Stimulated activated CD4-positive, alpha-beta T cell treated with anti-CD3 and anti-CD28 coated beads, TNF-alpha, amount 100 ng/mL, for 24 hours (primary cell): Measurements from ENCODE around the gene KRTAP10-3.
"Not testable (repeated sequence)": the region's sequence is repeated elsewhere in the genome, so short reads cannot be mapped to it uniquely, and the experiment has no call there.

ENCODE experiments used
- DNase-seq, 3 experiments: peaks; one replicate each; pipeline ENCODE4 v3.0.0-alpha.2; 2020; ENCODE audit warnings: low read depth in 3 of 3

KRTAP10-3 gene

GRCh38 chr21:44558695-44559094, at the start of gene KRTAP10-3:
Gene KRTAP10-3 (minus strand): TSS chr21:44558795. CDS start chr21:44558715, 80 bp downstream.
- no peak for DNase-seq

DNA sequence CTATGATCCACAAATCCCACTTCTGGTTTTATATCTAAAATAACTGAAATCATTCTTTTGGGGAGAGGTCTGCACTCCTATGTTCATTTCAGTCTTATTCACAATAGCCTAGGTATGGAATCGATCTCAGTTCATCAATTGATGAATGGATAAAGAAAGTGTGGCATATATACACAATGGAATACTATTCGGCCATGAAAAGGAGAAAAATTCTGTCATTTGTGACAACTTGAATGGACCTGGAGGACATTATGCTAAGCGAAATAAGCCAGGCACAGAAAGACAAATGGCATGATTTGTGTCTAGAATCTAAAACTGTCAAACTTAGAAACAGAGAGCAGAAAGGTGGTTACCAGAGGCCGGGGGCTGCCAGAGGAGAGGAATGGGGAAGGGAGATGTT, 47.9 kb upstream of the KRTAP10-3 start:
- no peak for DNase-seq

GRCh38 chr21:44603911-44604310, 45.3 kb upstream of the KRTAP10-3 start:
- no peak for DNase-seq

DNA sequence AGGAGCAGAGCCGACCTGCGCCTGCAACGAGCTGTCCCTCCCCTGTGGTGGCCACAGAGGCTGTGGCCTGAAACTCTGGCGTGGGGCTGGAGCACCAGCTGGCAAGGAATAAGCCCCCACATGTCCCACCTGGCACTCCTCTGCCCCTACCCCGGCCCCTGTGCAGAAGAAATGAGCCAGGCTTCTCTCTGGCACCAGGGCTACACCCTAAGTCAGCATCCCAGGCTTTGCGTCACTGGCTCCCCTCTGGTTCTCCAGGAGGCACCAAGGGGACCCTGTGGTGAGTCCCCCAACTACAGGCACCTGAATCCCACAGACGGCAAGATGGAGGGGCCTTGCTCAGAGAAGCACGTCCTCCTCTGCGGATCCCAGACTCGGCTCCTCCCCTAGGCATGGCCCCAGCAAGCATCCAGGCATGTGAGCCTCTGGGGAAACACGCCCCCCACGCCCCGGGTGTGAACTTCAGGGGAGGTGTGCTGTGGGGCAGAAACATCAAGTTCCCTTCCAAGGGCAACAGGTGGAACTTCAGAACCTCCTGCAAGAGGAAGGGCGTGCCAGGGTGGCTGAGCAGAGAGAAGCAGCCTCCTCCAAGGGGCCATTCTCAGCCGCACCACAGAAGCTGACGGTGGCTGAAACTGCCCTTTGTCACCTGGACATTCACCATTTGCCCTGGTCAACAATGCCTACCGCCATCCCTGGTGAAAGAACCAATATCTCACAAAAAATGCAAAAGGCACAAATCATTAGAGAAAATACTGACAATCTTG, 44.7 kb upstream of the KRTAP10-3 start:
- no peak for DNase-seq

GRCh38 chr21:44602463-44602850, 43.9 kb upstream of the KRTAP10-3 start:
- no peak for DNase-seq

- DNase-seq, result no peak
Observed at GRCh38 chr21:44601596-44602462, 43.2 kb upstream of the KRTAP10-3 start.

- not testable (repeated sequence) for DNase-seq
Observed at GRCh38 chr21:44601091-44601490, 42.5 kb upstream of the KRTAP10-3 start.

- not testable (repeated sequence) for DNase-seq
Observed at GRCh38 chr21:44600118-44600978, 41.8 kb upstream of the KRTAP10-3 start, which contains the start of gene KRTAP10-7. Gene KRTAP10-7 (plus strand): TSS chr21:44600597. CDS start chr21:44600622, 25 bp downstream.

DNA sequence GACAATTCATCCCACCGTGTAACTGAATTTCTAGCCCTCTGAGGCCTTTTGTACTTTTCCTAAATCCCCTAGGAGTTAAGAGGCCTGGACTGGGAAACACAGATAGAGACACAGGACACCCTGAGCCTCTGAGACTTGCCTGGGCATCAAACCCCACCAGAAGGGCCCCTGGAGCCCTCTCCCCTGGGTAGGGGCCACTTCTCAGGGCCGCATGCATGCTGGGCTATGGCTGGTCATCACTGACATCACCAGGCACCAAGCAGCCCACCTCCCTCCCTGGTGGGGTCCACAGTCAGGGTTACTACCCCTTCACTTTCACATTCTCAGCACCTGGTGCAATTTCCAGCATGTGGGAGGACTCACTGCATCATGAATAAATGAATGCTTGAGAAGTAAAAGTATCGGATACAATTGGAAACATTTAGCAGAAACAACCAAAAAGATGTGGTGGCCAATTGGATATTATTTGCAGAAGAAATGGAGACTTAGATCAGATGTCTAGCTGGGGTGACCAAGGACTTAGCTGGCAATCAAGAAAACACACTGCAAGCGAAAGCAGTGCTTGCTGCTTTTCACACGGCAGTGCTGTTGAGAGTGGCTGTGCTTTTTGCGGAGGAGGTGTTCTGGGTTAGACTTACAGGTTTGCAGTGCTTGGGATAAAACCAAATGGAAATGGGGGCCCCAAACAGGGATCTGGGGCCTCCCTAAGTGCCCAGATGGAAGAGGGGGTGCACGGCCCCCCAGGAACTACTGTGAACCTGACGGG, 40.9 kb upstream of the KRTAP10-3 start:
- DNase-seq, result no peak

DNA sequence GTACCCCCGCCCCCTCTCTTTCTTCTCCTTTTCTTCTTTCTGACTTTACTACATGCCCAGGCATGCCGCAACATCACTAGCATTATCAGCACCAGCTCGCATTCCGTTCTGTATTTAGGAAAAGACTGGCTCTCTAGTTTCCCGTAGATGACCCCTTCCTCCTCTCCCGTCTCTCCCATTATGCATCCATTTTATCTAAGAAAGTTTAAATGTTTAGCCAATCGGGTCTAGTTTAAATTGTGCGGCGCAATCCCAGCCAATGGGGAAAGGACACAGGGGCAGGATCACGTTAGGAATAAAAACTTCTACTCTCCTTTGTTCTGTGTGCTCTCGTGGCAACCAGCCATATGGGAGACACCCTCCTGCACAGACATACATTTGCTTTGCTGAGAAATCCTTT, 39.5 kb upstream of the KRTAP10-3 start:
- DNase-seq, result no peak

DNA sequence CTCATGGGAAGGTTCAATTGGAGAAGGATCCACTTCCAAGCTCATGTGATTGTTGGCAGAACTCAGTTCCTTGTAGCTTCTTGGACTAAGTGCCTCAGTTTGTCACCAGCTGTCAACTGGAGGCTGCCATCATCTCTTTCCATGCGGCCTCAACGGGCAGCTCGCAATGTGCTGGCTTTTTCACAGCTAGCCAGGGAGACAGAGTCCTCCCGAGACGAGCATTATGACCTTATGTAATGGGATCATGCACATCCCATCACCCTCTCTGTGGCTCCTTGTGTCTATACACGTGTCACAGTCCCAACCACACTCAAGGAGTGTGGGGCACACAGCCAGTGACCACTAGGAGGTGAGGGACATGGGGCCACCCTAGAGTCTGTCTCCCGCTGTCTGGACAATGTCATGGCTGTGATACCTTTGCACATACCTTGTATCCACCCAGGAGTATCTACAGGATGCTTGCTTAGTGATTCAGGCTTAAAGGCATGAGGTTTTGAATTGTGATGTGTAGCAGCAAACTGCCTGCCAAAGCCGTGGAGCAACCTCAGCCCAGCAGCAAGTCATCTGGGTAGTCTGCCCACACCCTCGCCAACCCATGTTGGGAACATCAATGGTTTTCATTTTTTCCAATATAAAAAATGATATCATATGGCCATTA, 37.6 kb upstream of the KRTAP10-3 start:
- DNase-seq, result no peak

- no peak for DNase-seq
Observed at GRCh38 chr21:44595524-44595923, 36.9 kb upstream of the KRTAP10-3 start.

DNA sequence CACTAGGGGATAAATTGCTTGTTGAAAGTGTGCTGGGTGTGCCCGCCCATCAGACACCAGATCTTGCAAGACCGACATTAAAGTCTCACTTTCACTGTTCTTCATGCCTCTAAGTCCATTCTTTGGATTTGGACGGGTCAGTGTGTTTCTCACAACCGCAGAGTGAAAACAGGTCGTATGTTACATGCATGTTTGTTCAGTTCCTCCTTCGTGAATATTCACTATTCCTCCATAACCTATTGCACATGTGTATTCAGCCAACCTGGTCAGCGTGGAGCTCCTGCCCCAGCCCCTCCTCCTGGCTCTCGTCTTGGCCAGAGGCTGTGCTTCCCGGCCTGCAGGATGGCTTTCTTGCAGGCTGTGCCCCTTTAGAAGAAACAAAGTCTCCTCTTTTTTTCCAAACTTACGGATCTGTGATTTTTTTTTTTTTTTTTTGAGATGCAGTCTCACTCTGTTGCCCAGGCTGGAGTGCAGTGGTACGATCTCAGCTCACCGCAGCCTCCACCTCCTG, 35.9 kb upstream of the KRTAP10-3 start:
- DNase-seq, result no peak

GRCh38 chr21:44593598-44594405, 35.2 kb upstream of the KRTAP10-3 start:
- no peak for DNase-seq

DNA sequence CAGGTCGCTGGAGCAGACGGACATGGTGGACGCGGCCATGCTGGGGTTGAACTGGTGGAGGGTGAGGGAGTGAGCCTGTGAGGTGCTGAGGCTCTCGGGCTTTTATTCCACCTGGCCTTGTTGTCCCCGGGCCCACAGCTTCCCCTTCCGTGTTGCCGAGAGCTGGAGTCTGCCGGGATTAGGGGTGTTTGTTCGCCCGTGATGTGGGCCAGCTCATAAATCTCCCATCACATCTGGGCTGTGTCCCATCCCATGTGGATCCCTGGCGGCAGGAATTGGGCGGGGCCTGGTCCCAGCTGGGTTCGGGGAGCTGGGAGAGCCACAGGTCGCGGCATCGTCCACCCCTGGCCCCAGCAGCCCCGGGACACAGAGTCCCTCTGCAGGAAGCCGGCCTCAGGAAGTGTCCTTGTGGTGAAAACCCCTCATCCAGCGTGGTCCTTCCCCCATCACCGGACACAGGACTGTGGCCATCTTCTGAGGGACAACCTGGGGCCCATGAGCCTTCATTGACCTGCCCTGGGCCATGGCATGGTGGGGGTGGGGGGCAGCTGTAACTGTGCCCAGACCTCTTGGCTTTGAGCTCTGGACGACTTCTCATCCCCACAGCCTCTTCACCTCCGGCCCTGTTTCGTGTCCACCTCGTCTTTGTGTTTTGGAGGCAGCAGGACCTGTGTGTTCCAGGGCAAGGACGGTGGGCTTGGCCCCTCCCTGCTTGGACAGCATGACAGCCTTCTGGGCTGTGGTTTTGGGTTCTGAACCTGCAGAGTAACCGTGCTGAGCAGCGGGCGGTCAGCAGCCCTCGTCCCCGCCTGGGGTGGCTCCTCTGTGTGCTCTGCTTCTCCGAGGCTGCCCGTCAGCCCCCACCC, 34.1 kb upstream of the KRTAP10-3 start, which contains the start of gene KRTAP10-6:
KRTAP10-6 (minus strand) TSS at position 60 of the 866 bp plus-strand sequence; CDS start at position 39, 21 bp downstream.
- no peak for DNase-seq

DNA sequence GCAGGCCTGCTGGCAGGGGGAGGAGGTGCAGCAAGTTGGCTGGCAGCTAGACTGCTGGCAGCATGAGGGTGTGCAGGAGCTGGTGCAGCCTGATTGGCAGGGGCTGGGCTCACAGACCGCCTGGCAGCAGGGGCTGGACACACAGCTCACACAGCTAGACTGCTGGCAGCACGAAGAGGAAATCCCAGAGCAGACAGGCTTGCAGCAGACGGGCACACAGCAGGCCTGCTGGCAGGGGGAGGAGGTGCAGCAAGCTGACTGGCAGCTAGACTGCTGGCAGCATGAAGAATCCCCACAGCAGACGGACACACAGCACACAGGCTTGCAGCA, 33.2 kb upstream of the KRTAP10-3 start:
- DNase-seq, result not testable (repeated sequence)

GRCh38 chr21:44590897-44591800, 32.6 kb upstream of the KRTAP10-3 start:
- not testable (repeated sequence) for DNase-seq
